Brain microvascular endothelial cell (primary cell): ENCODE data around the gene ANKRD11.

Experiments
- DNase-seq: peaks from one replicate; pipeline ENCODE4 v3.0.0-alpha.2; 2020
- H3K27ac ChIP-seq: fragments of 250-450 bp; sonication (Bioruptor Pico); 2 replicates; pipeline ENCODE4 v1.5.1; 2020; ENCODE audit warnings: mild to moderate bottlenecking, moderate library complexity
- H3K27me3 ChIP-seq: fragments of 250-450 bp; sonication (Bioruptor Pico); replicated peaks from 2 replicates; pipeline ENCODE4 v1.5.1; 2020; ENCODE audit warnings: mild to moderate bottlenecking
- H3K36me3 ChIP-seq: fragments of 250-450 bp; sonication (Bioruptor Pico); replicated peaks from 2 replicates; pipeline ENCODE4 v1.5.1; 2020; ENCODE audit warnings: mild to moderate bottlenecking
- H3K4me3 ChIP-seq: 2 replicates; pipeline ENCODE4 v1.5.1; 2011; ENCODE audit warnings: low read depth, mild to moderate bottlenecking, control low read depth, low read length, moderate library complexity
- CTCF ChIP-seq: IDR thresholded peaks from 2 replicates; pipeline ENCODE4 v1.5.1; 2011; ENCODE audit warnings: low read depth, mild to moderate bottlenecking, moderate library complexity, low read length, control low read depth, inconsistent platforms; ENCODE audit errors: missing control alignments
- in situ Hi-C: cut with HindIII; loops from 2 replicates; pipeline ENCODE4 v1.10.0; 2017; ENCODE audit warnings: low sequenced_read_pairs, low pct_ligation_motif_present

Gene ANKRD11

GRCh38 chr16:89489040-89489897, 1.1 kb downstream of the ANKRD11 start:
- in situ Hi-C loops = no loop called here
- peak overlapping the region; percentile 90 for H3K27ac ChIP-seq
- H3K27me3 ChIP-seq = no peaks in the 10 kb centered on the region
- peak overlapping the region; percentile 72 for H3K4me3 ChIP-seq
- TF ChIP-seq CTCF = peak; percentile 39
- no peaks in the 10 kb centered on the region for H3K36me3 ChIP-seq
- DNase-seq = peak; percentile 91

- H3K36me3 ChIP-seq = no peaks in the 10 kb centered on the region
- no peak overlapping the region for H3K27ac ChIP-seq
- in situ Hi-C loops = no loop called here
- DNase-seq = no peak
- H3K4me3 ChIP-seq = no peak overlapping the region
- no peaks in the 10 kb centered on the region for H3K27me3 ChIP-seq
- TF ChIP-seq CTCF = no peak
These were observed 4.6 kb downstream of the ANKRD11 start for GRCh38 chr16:89485701-89486246.

- no peak for TF ChIP-seq CTCF
- in situ Hi-C loops = no loop called here
- Histone ChIP-seq H3K27me3 (no peaks in the 10 kb centered on the region), H3K4me3 (no peak overlapping the region), H3K36me3 (no peaks in the 10 kb centered on the region), H3K27ac (no peak overlapping the region)
- DNase-seq = no peak
These were observed 5.3 kb downstream of the ANKRD11 start for GRCh38 chr16:89484923-89485679.

- Histone ChIP-seq H3K36me3 (no peaks in the 10 kb centered on the region), H3K27me3 (no peaks in the 10 kb centered on the region), H3K4me3 (no peak overlapping the region), H3K27ac (no peak overlapping the region)
- TF ChIP-seq CTCF = no peak
- no peak for DNase-seq
- in situ Hi-C loops = no loop called here
These were observed 6.3 kb downstream of the ANKRD11 start for GRCh38 chr16:89484041-89484501.

- in situ Hi-C loops = no loop called here
- DNase-seq = no peak
- H3K4me3 ChIP-seq = no peak overlapping the region
- H3K27ac ChIP-seq = no peak overlapping the region
- no peaks in the 10 kb centered on the region for H3K27me3 ChIP-seq
- H3K36me3 ChIP-seq = no peaks in the 10 kb centered on the region
- no peak for TF ChIP-seq CTCF
These were observed 7.5 kb downstream of the ANKRD11 start for GRCh38 chr16:89482817-89483205.
